ENCODE measurements around the gene PIK3R6. TPM values are rescaled to one million over a fixed set of nuclear protein-coding genes. Genes with fewer than 3 reads are reported as not detected.

PIK3R6 gene
- total and polyA plus RNA-seq, 2 of the 4 experiments (the other 2 are of a cell fraction), result not detected

DNA sequence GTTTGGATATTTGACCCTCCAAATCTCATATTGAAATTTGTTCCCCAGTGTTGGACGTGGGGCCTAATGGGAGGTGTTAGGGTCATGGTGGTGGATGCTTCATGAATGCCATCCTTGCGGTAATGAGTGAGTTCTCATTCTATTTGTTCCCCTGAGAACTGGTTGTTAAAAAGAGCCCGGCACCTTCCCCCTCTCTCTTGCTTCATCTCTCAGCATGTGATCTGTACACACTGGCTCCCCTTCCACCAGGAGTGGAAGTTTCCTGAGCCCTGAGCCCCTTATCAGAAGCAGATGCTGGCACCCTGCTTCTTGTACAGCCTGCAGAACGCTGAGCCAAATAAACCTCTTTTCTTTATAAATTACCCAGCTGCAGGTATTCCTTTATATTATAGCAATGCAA is 25.6 kb downstream of the PIK3R6 start:
- WGBS, 2 experiments (ENCODE audit: extremely low coverage in 2 of 2, insufficient read length in 1 of 2), result no CpG with 5 or more reads among the region's 4 CpGs
- H3K4me2 ChIP-seq (ENCODE audit: low read depth, low read length), result no peak overlapping the region
- DNase-seq (no peak), ATAC-seq (ENCODE audit: low read depth) (no peak)
- no peak overlapping the region for H2AFZ ChIP-seq (replicated peaks; ENCODE audit: low read length, poor library complexity)
- H2AK5ac ChIP-seq (ENCODE audit: low read depth, low read length), result no peak overlapping the region
- no TSS peak for BruUV-seq (replicated peaks)
- no peaks in the 10 kb centered on the region for H3K27me3 ChIP-seq (ENCODE audit: control insufficient read depth, insufficient read depth, low read length)
- no peaks in the 10 kb centered on the region for H3K79me1 ChIP-seq (ENCODE audit: low read depth in 1 of 2, low read length in 2 of 2)
- H3K9me3 ChIP-seq (ENCODE audit: control insufficient read depth, insufficient read depth, low read length), result no peaks in the 10 kb centered on the region
- no peak overlapping the region for H3K23ac ChIP-seq (ENCODE audit: low read depth, low read length)
- H3K4me3 ChIP-seq (ENCODE audit: insufficient read depth, low read depth, low read length), result no peak overlapping the region
- H4K8ac ChIP-seq (ENCODE audit: low read depth in 2 of 2, low read length in 2 of 2), result no peak overlapping the region
- no peaks in the 10 kb centered on the region for H4K20me1 ChIP-seq (ENCODE audit: insufficient read depth, low read length)
- H3K56ac ChIP-seq (ENCODE audit: extremely low read depth, insufficient read depth, low read length), result no peak overlapping the region
- intact Hi-C loops (cut with micrococcal nuclease), result no loop called here
- no peak overlapping the region for H3K4ac ChIP-seq (ENCODE audit: low read depth, low read length)
- POLR2A ChIA-PET (ENCODE audit: unreplicated experiment), result no interaction called here
- H4K5ac ChIP-seq (ENCODE audit: low read depth, low read length), result no peak overlapping the region
- H3K36me3 ChIP-seq (ENCODE audit: control insufficient read depth, insufficient read depth, low read length), result no peaks in the 10 kb centered on the region
- H2BK15ac ChIP-seq (ENCODE audit: low read depth, low read length), result no peak overlapping the region
- no peak overlapping the region for H2BK20ac ChIP-seq (ENCODE audit: low read depth, low read length)
- no peak overlapping the region for H3K18ac ChIP-seq (ENCODE audit: low read depth, low read length)
- H3K14ac ChIP-seq (replicated peaks; ENCODE audit: low read depth, low read length), result no peak overlapping the region
- H3K9me1 ChIP-seq (ENCODE audit: insufficient read depth, low read length), result no peaks in the 10 kb centered on the region
- dilution Hi-C loops (cut with HindIII; ENCODE audit: low sequenced_read_pairs, unreplicated experiment), result no loop called here
- H2AK9ac ChIP-seq (replicated peaks; ENCODE audit: low read depth, low read length, poor library complexity), result no peak overlapping the region
- in situ Hi-C loops (cut with MboI; ENCODE audit: low sequenced_read_pairs), result no loop called here
- no peak overlapping the region for H2BK120ac ChIP-seq (ENCODE audit: low read depth, low read length)
- H3K4me1 ChIP-seq (ENCODE audit: control insufficient read depth, insufficient read depth, low read length), result no peaks in the 10 kb centered on the region
- no peak overlapping the region for H3K9ac ChIP-seq (ENCODE audit: low read depth, low read length)
- no peak for TF ChIP-seq CEBPB (IDR thresholded peaks at IDR 0.05; ENCODE audit: low read depth, low read length)
- no peak for TF ChIP-seq SMC3 (IDR thresholded peaks at IDR 0.05; ENCODE audit: low read depth, low read length)
- TF ChIP-seq CHD1 (IDR thresholded peaks at IDR 0.05; ENCODE audit: low read depth, low read length), result no peak
- TF ChIP-seq ELK1 (IDR thresholded peaks at IDR 0.05; ENCODE audit: borderline replicate concordance, low read depth, low read length), result no peak
- TF ChIP-seq FOS (IDR thresholded peaks at IDR 0.05; ENCODE audit: low read depth, low read length), result no peak
- TF ChIP-seq USF2 (IDR thresholded peaks at IDR 0.05; ENCODE audit: low read depth, low read length), result no peak
- TF ChIP-seq RFX5 (IDR thresholded peaks at IDR 0.05; ENCODE audit: low read depth, low read length), result no peak
- no peak for TF ChIP-seq POLR2A (IDR thresholded peaks at IDR 0.05; ENCODE audit: low read depth, low read length)
- no peak for TF ChIP-seq NFE2L2 (IDR thresholded peaks at IDR 0.05; ENCODE audit: low read depth, low read length)
- TF ChIP-seq CTCF (conservative IDR thresholded peaks at IDR 0.05; ENCODE audit: low read depth, low read length), result no peak
- TF ChIP-seq RAD21 (IDR thresholded peaks at IDR 0.05; ENCODE audit: low read length), result no peak
- TF ChIP-seq RCOR1 (IDR thresholded peaks at IDR 0.05; ENCODE audit: insufficient replicate concordance, low read length), result no peak
- TF ChIP-seq BHLHE40 (IDR thresholded peaks at IDR 0.05; ENCODE audit: low read depth, low read length), result no peak
- TF ChIP-seq MAFK (IDR thresholded peaks at IDR 0.05; ENCODE audit: low read depth, low read length), result no peak
- no peak for TF ChIP-seq MAZ (IDR thresholded peaks at IDR 0.05; ENCODE audit: borderline replicate concordance, low read depth, low read length)
- no peak for TF ChIP-seq MXI1 (IDR thresholded peaks at IDR 0.05; ENCODE audit: borderline replicate concordance, low read depth, low read length)
- CTCF ChIA-PET, result interaction anchor here (0.6 to 0.7 kb wide), 2 partner anchors 10 to 46 kb away, joined by 3 to 4 read pairs; no protein-coding TSS in a partner anchor
- no peak overlapping the region for H4K91ac ChIP-seq (ENCODE audit: insufficient read depth, low read depth, low read length)
- H3K27ac ChIP-seq (ENCODE audit: insufficient read depth, low read length), result no peak overlapping the region
- H2BK5ac ChIP-seq (ENCODE audit: low read depth, low read length, poor library complexity, severe bottlenecking), result no peak overlapping the region
